Lung microvascular endothelial cell (primary cell): ENCODE measurements around the gene ATR. TPM values are rescaled to one million over a fixed set of nuclear protein-coding genes. Genes with fewer than 3 reads are reported as not detected.
"Not testable (repeated sequence)": the region's sequence is repeated elsewhere in the genome, so short reads cannot be mapped to it uniquely, and the experiment has no call there.

Source experiments
- DNase-seq, 2 donors: peaks; one replicate each; pipeline versions ENCODE4 v3.0.0 to v3.0.0-alpha.2; 2010; ENCODE audit warnings: low read depth in 2 of 2
- total RNA-seq: library from RNA; depleted of rRNA; stranded (reverse); fragments of >200 nt; gene quantifications from 2 replicates; pipeline ENCODE4 v1.2.1, GENCODE V29; 2014

Gene ATR
- total RNA-seq, 1 donor from 2014 or later: 17.3 TPM

GRCh38 chr3:142595141-142595540 is 16.6 kb upstream of the ATR start:
- no peak for DNase-seq

GRCh38 chr3:142592268-142592667 is 13.7 kb upstream of the ATR start:
- DNase-seq: not testable (repeated sequence)

- DNase-seq: no peak
Measured at GRCh38 chr3:142588703-142589102, 10.2 kb upstream of the ATR start.

GRCh38 chr3:142586803-142587406 is 8.4 kb upstream of the ATR start:
- DNase-seq: peak; percentile 74 to 84

- not testable (repeated sequence) for DNase-seq
Measured at GRCh38 chr3:142581070-142581469, 2.5 kb upstream of the ATR start.

- no peak for DNase-seq
Measured at GRCh38 chr3:142580061-142580423, 1.5 kb upstream of the ATR start.

- peak; percentile 3 to 49 for DNase-seq
Measured at GRCh38 chr3:142577696-142578328, 721 bp downstream of the ATR start.

- no peak for DNase-seq
Measured at GRCh38 chr3:142576792-142577191, 1.7 kb downstream of the ATR start.

GRCh38 chr3:142574665-142575064 is 3.9 kb downstream of the ATR start:
- DNase-seq: no peak

- not testable (repeated sequence) for DNase-seq
Measured at GRCh38 chr3:142574223-142574622, 4.3 kb downstream of the ATR start.

- DNase-seq: not testable (repeated sequence)
Measured at GRCh38 chr3:142569422-142569821, 9.1 kb downstream of the ATR start.

- no peak for DNase-seq
Measured at GRCh38 chr3:142568393-142569017, 10.0 kb downstream of the ATR start.

GRCh38 chr3:142566096-142566495 is 12.4 kb downstream of the ATR start:
- no peak for DNase-seq

- DNase-seq: no peak
Measured at GRCh38 chr3:142563496-142563997, 15.0 kb downstream of the ATR start.

- DNase-seq: no peak
Measured at GRCh38 chr3:142560118-142560517, 18.4 kb downstream of the ATR start.

- no peak for DNase-seq
Measured at GRCh38 chr3:142553741-142554140, 24.8 kb downstream of the ATR start.

GRCh38 chr3:142552579-142552978 is 26.0 kb downstream of the ATR start:
- DNase-seq: not testable (repeated sequence)

GRCh38 chr3:142549986-142550385 is 28.5 kb downstream of the ATR start:
- DNase-seq: no peak

- no peak for DNase-seq
Measured at GRCh38 chr3:142543307-142543706, 35.2 kb downstream of the ATR start.

GRCh38 chr3:142542054-142542453 is 36.5 kb downstream of the ATR start:
- DNase-seq: no peak

- no peak for DNase-seq
Measured at GRCh38 chr3:142536519-142536918, 42.0 kb downstream of the ATR start.

GRCh38 chr3:142534543-142534942 is 44.0 kb downstream of the ATR start:
- no peak for DNase-seq

- no peak for DNase-seq
Measured at GRCh38 chr3:142530296-142530695, 48.2 kb downstream of the ATR start.
